ENCODE data around the gene TULP4. TPM values are rescaled to one million over a fixed set of nuclear protein-coding genes. Genes with fewer than 3 reads are reported as not detected.

The TULP4 gene
- total RNA-seq, 1 experiment from 2014 or later: 82.0 TPM

GRCh38 chr6:158509465-158509864 is 197.2 kb downstream of the TULP4 start:
- TSS peak; percentile 12 for BruUV-seq (replicated peaks)
- DNase-seq (ENCODE audit: low spot score): no peak

GRCh38 chr6:158512809-158513208 is 200.5 kb downstream of the TULP4 start:
- Histone ChIP-seq H3K9me3 (ENCODE audit: low read depth, low read length, poor library complexity, severe bottlenecking) (no peaks in the 10 kb centered on the region), H3K4me3 (ENCODE audit: low read depth, low read length, poor library complexity, severe bottlenecking) (no peak overlapping the region), H3K27ac (ENCODE audit: low read depth, low read length, poor library complexity, severe bottlenecking) (no peak overlapping the region), H3K4me1 (ENCODE audit: insufficient read depth, low read length, poor library complexity, severe bottlenecking) (peaks cover 3% of the 10 kb centered on the region), H3K27me3 (replicated peaks; ENCODE audit: insufficient read depth, low read depth, low read length, poor library complexity) (no peaks in the 10 kb centered on the region), H3K36me3 (ENCODE audit: insufficient read depth, low read length, poor library complexity, severe bottlenecking) (no peaks in the 10 kb centered on the region)
- BruUV-seq (replicated peaks): no TSS peak
- CTCF ChIA-PET: interaction anchor here (0.7 kb wide), 1 partner anchor 45 kb away, joined by 6 read pairs; no protein-coding TSS in a partner anchor
- no peak for DNase-seq (ENCODE audit: low spot score)
- POLR2A ChIA-PET (ENCODE audit: low non-redundant PET): no interaction called here
- TF ChIP-seq CTCF (conservative IDR thresholded peaks at IDR 0.05; ENCODE audit: low read depth, low read length) (no peak), EZH2 (IDR thresholded peaks at IDR 0.05; ENCODE audit: borderline replicate concordance, low read depth, low read length, poor library complexity, severe bottlenecking) (no peak)
- intact Hi-C loops (cut with micrococcal nuclease; ENCODE audit: unreplicated experiment): no loop called here

More at GRCh38 chr6:158509465-158509864, 197.2 kb downstream of the TULP4 start:
- Histone ChIP-seq H3K9me3 (ENCODE audit: low read depth, low read length, poor library complexity, severe bottlenecking) (no peaks in the 10 kb centered on the region), H3K4me1 (ENCODE audit: insufficient read depth, low read length, poor library complexity, severe bottlenecking) (no peaks in the 10 kb centered on the region), H3K4me3 (ENCODE audit: low read depth, low read length, poor library complexity, severe bottlenecking) (no peak overlapping the region), H3K27me3 (replicated peaks; ENCODE audit: insufficient read depth, low read depth, low read length, poor library complexity) (no peaks in the 10 kb centered on the region), H3K36me3 (ENCODE audit: insufficient read depth, low read length, poor library complexity, severe bottlenecking) (peaks cover 7% of the 10 kb centered on the region), H3K27ac (ENCODE audit: low read depth, low read length, poor library complexity, severe bottlenecking) (no peak overlapping the region)
- ChIA-PET POLR2A (ENCODE audit: low non-redundant PET) (interaction anchor here (0.6 kb wide), 1 partner anchor 25 kb away, joined by 3 read pairs; no protein-coding TSS in a partner anchor), CTCF (no interaction called here)
- intact Hi-C loops (cut with micrococcal nuclease; ENCODE audit: unreplicated experiment): no loop called here
- TF ChIP-seq EZH2 (IDR thresholded peaks at IDR 0.05; ENCODE audit: borderline replicate concordance, low read depth, low read length, poor library complexity, severe bottlenecking): no peak
- TF ChIP-seq CTCF (conservative IDR thresholded peaks at IDR 0.05; ENCODE audit: low read depth, low read length): no peak

GRCh38 chr6:158514176-158514575 is 201.9 kb downstream of the TULP4 start:
- no peak for TF ChIP-seq EZH2 (IDR thresholded peaks at IDR 0.05; ENCODE audit: borderline replicate concordance, low read depth, low read length, poor library complexity, severe bottlenecking)
- TF ChIP-seq CTCF (conservative IDR thresholded peaks at IDR 0.05; ENCODE audit: low read depth, low read length): no peak
- H3K9me3 ChIP-seq (ENCODE audit: low read depth, low read length, poor library complexity, severe bottlenecking): no peaks in the 10 kb centered on the region
- no peaks in the 10 kb centered on the region for H3K27me3 ChIP-seq (replicated peaks; ENCODE audit: insufficient read depth, low read depth, low read length, poor library complexity)
- H3K4me1 ChIP-seq (ENCODE audit: insufficient read depth, low read length, poor library complexity, severe bottlenecking): peaks cover 13% of the 10 kb centered on the region
- CTCF ChIA-PET: no interaction called here
- no TSS peak for BruUV-seq (replicated peaks)
- no peak overlapping the region for H3K4me3 ChIP-seq (ENCODE audit: low read depth, low read length, poor library complexity, severe bottlenecking)
- no peak for DNase-seq (ENCODE audit: low spot score)
- intact Hi-C loops (cut with micrococcal nuclease; ENCODE audit: unreplicated experiment): no loop called here
- POLR2A ChIA-PET (ENCODE audit: low non-redundant PET): no interaction called here
- H3K27ac ChIP-seq (ENCODE audit: low read depth, low read length, poor library complexity, severe bottlenecking): no peak overlapping the region
- H3K36me3 ChIP-seq (ENCODE audit: insufficient read depth, low read length, poor library complexity, severe bottlenecking): no peaks in the 10 kb centered on the region

Measured in A673 (cell line).